Hepatocyte (in vitro differentiated cells): Measurements from ENCODE around the gene HSDL2.

Experiments
- EZH2 ChIP-seq: fragments of 200-600 bp; sonication (generic); IDR thresholded peaks from 2 replicates; pipeline ENCODE4 v1.6.1; 2016; ENCODE audit warnings: antibody characterized with exemption, mild to moderate bottlenecking, borderline replicate concordance
- EZH2phosphoT487 ChIP-seq: fragments of 200-600 bp; sonication (generic); IDR thresholded peaks from one replicate; pipeline ENCODE4 v1.6.1; 2018; ENCODE audit warnings: antibody characterized with exemption, mild to moderate bottlenecking, low read depth, moderate library complexity; ENCODE audit not compliant: unreplicated experiment, severe bottlenecking
- TF ChIP-seq, protein P1 (sequence below): fragments of 200-600 bp; sonication (generic); IDR thresholded peaks from 2 replicates; pipeline ENCODE4 v1.5.1; 2016; ENCODE audit warnings: antibody characterized with exemption, mild to moderate bottlenecking; ENCODE audit not compliant: poor library complexity

DNA sequence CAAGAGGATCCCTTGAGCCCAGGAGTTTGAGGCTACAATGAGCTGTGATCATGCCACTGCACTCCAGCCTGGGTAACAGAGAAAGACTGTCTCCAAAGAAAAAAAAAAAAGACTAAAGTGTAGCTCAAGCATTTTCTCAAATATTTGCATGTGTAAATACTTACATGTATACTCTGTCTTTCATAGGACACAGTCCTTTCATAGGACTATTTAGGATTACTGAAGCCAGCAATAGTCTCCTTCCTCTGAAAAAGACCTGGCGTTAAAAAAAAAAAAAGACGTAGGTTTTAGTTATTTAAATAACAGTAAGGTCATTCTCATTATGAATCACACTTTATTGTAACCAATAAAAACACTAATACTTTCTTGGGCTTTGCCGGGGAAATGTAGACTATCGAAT lies 29.9 kb downstream of the HSDL2 start:
- TF ChIP-seq, protein P1, sequence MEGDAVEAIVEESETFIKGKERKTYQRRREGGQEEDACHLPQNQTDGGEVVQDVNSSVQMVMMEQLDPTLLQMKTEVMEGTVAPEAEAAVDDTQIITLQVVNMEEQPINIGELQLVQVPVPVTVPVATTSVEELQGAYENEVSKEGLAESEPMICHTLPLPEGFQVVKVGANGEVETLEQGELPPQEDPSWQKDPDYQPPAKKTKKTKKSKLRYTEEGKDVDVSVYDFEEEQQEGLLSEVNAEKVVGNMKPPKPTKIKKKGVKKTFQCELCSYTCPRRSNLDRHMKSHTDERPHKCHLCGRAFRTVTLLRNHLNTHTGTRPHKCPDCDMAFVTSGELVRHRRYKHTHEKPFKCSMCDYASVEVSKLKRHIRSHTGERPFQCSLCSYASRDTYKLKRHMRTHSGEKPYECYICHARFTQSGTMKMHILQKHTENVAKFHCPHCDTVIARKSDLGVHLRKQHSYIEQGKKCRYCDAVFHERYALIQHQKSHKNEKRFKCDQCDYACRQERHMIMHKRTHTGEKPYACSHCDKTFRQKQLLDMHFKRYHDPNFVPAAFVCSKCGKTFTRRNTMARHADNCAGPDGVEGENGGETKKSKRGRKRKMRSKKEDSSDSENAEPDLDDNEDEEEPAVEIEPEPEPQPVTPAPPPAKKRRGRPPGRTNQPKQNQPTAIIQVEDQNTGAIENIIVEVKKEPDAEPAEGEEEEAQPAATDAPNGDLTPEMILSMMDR, result no peak
- TF ChIP-seq EZH2phosphoT487, result no peak
- TF ChIP-seq EZH2, result no peak
